WTC11 (cell line): ENCODE measurements around the gene C14orf93. TPM values are rescaled to one million over a fixed set of nuclear protein-coding genes. Genes with fewer than 3 reads are reported as not detected.

ENCODE experiments used
- ATAC-seq: fragments of 200-7000 bp; cut with Tn5 transposase; 2 replicates; pipeline ENCODE4 v1.10.0; 2021; ENCODE audit warnings: mild to moderate bottlenecking, moderate library complexity
- CTCF ChIA-PET: fragments of 300-600 bp; sonication (Branson Sonifier 250); formaldehyde crosslinking; loops from one replicate; lab custom pipeline; 2021; ENCODE audit warnings: antibody characterized with exemption; lab: Charles Lee
- POLR2A ChIA-PET: fragments of 350-600 bp; sonication (Branson Sonifier 250); formaldehyde crosslinking; loops from one replicate; lab custom pipeline; 2021; ENCODE audit warnings: antibody characterized with exemption; lab: Charles Lee
- DNase-seq: peaks from one replicate; pipeline ENCODE4 v3.0.0; 2021; ENCODE audit warnings: low spot score
- H3K27ac Mint-ChIP-seq: 2 replicates; pipeline ENCODE4 v1.8.0; 2021; ENCODE audit warnings: mixed read lengths
- H3K27me3 Mint-ChIP-seq: 2 replicates; pipeline ENCODE4 v1.8.0; 2021; ENCODE audit warnings: low read depth, mild to moderate bottlenecking, moderate library complexity, mixed read lengths
- H3K36me3 Mint-ChIP-seq: 2 replicates; pipeline ENCODE4 v1.8.0; 2021; ENCODE audit warnings: mixed read lengths
- H3K4me1 Mint-ChIP-seq: 2 replicates; pipeline ENCODE4 v1.8.0; 2022; ENCODE audit warnings: mixed read lengths
- H3K4me3 Mint-ChIP-seq: 2 replicates; pipeline ENCODE4 v1.8.0; 2021; ENCODE audit warnings: mild to moderate bottlenecking, moderate library complexity, mixed read lengths
- H3K9me3 Mint-ChIP-seq: 2 replicates; pipeline ENCODE4 v1.8.0; 2021; ENCODE audit warnings: mixed read lengths
- ATF1 ChIP-seq: sonication (generic); formaldehyde crosslinking; IDR thresholded peaks from 2 replicates; pipeline ENCODE4 v1.8.1; 2023; ENCODE audit warnings: mild to moderate bottlenecking, moderate library complexity, missing genetic modification reagents
- ATF2 ChIP-seq: sonication (generic); formaldehyde crosslinking; IDR thresholded peaks from 2 replicates; pipeline ENCODE4 v1.8.1; 2022; ENCODE audit warnings: low read depth, missing genetic modification reagents, borderline replicate concordance
- CDX4 ChIP-seq: fragments of 250-450 bp; sonication (Bioruptor Pico); IDR thresholded peaks from 2 replicates; pipeline ENCODE4 v1.9.0; 2021; ENCODE audit warnings: moderate library complexity, mild to moderate bottlenecking, inconsistent platforms, borderline replicate concordance
- CREB1 ChIP-seq: sonication (generic); formaldehyde crosslinking; IDR thresholded peaks from 2 replicates; pipeline ENCODE4 v1.8.0; 2023; ENCODE audit warnings: mild to moderate bottlenecking, missing genetic modification reagents
- E2F5 ChIP-seq: sonication (generic); formaldehyde crosslinking; IDR thresholded peaks from 2 replicates; pipeline ENCODE4 v1.8.1; 2022; ENCODE audit warnings: mild to moderate bottlenecking, moderate library complexity, missing genetic modification reagents
- FOXJ3 ChIP-seq: sonication (generic); formaldehyde crosslinking; IDR thresholded peaks from 2 replicates; pipeline ENCODE4 v1.9.0; 2021; ENCODE audit warnings: missing genetic modification reagents, mild to moderate bottlenecking, borderline replicate concordance
- GRHL2 ChIP-seq: fragments of 250-450 bp; sonication (Bioruptor Pico); IDR thresholded peaks from 2 replicates; pipeline ENCODE4 v1.8.0; 2022; ENCODE audit warnings: mild to moderate bottlenecking, moderate library complexity; ENCODE audit not compliant: insufficient replicate concordance, severe bottlenecking
- JUN ChIP-seq: sonication (generic); formaldehyde crosslinking; IDR thresholded peaks from 2 replicates; pipeline ENCODE4 v1.8.0; 2023; ENCODE audit warnings: mild to moderate bottlenecking, missing genetic modification reagents
- MLX ChIP-seq: sonication (generic); formaldehyde crosslinking; IDR thresholded peaks from 2 replicates; pipeline ENCODE4 v1.8.1; 2023; ENCODE audit warnings: mild to moderate bottlenecking, missing genetic modification reagents, moderate library complexity
- PRDM15 ChIP-seq: sonication (generic); formaldehyde crosslinking; IDR thresholded peaks from 2 replicates; pipeline ENCODE4 v1.8.0; 2022; ENCODE audit warnings: missing genetic modification reagents
- PREB ChIP-seq: sonication (generic); formaldehyde crosslinking; IDR thresholded peaks from 2 replicates; pipeline ENCODE4 v1.8.1; 2022; ENCODE audit warnings: mild to moderate bottlenecking, missing genetic modification reagents, moderate library complexity, borderline replicate concordance
- STAT6 ChIP-seq: sonication (generic); formaldehyde crosslinking; conservative IDR thresholded peaks from 2 replicates; pipeline ENCODE4 v1.8.1; 2023; ENCODE audit warnings: mild to moderate bottlenecking, low read depth, missing genetic modification reagents, moderate library complexity
- ZBTB21 ChIP-seq: sonication (generic); formaldehyde crosslinking; IDR thresholded peaks from 2 replicates; pipeline ENCODE4 v1.8.1; 2023; ENCODE audit warnings: mild to moderate bottlenecking, missing genetic modification reagents, borderline replicate concordance
- ZBTB43 ChIP-seq: sonication (generic); formaldehyde crosslinking; IDR thresholded peaks from 2 replicates; pipeline ENCODE4 v1.8.1; 2023; ENCODE audit warnings: mild to moderate bottlenecking, missing genetic modification reagents
- ZNF317 ChIP-seq: sonication (generic); formaldehyde crosslinking; IDR thresholded peaks from 2 replicates; pipeline ENCODE4 v1.8.1; 2023; ENCODE audit warnings: low read depth, mild to moderate bottlenecking, moderate library complexity, missing genetic modification reagents, borderline replicate concordance
- ZNF416 ChIP-seq: fragments of 250-450 bp; sonication (Bioruptor Pico); IDR thresholded peaks from 2 replicates; pipeline ENCODE4 v1.9.0; 2021; ENCODE audit warnings: mild to moderate bottlenecking, inconsistent platforms
- ZNF423 ChIP-seq: fragments of 250-450 bp; sonication (Bioruptor Pico); IDR thresholded peaks from 2 replicates; pipeline ENCODE4 v2.1.2; 2022; ENCODE audit warnings: mild to moderate bottlenecking, moderate library complexity
- total RNA-seq: library from RNA; stranded (reverse); gene quantifications from 3 replicates; pipeline ENCODE4 v1.2.3, GENCODE V29; 2021

C14orf93 gene
- total RNA-seq, 1 experiment from 2014 or later, result 8.1 TPM

- DNase-seq, result peak; percentile 96
- peaks cover 12% of the 10 kb centered on the region for H3K4me1 Mint-ChIP-seq
- peak overlapping the region; percentile 91 for H3K27ac Mint-ChIP-seq
- H3K36me3 Mint-ChIP-seq, result peaks cover 29% of the 10 kb centered on the region
- peak; percentile 66 for ATAC-seq
- peak overlapping the region; percentile 83 for H3K4me3 Mint-ChIP-seq
- CTCF ChIA-PET, result interaction anchor here (0.5 to 8.8 kb wide), 46 partner anchors 10 to 1614 kb away, joined by 3 to 224 read pairs (median 5); partner anchors contain the start of genes ACIN1, AJUBA, C14orf119 and HAUS4
- POLR2A ChIA-PET, result interaction anchor here (0.6 to 2.6 kb wide), 15 partner anchors 10 to 129 kb away, joined by 3 to 13 read pairs (median 6); partner anchors contain the start of genes ACIN1, AJUBA, C14orf119 and PRMT5
- no peaks in the 10 kb centered on the region for H3K9me3 Mint-ChIP-seq
- H3K27me3 Mint-ChIP-seq, result peaks cover 5% of the 10 kb centered on the region; the same call in 1 of the 2 replicates
- TF ChIP-seq JUN (CRISPR knock-in tag) (no peak), ATF2 (CRISPR knock-in tag) (no peak), MLX (no peak), PREB (CRISPR knock-in tag) (peak; percentile 67; the same call in 1 of the 2 replicates), GRHL2 (no peak), ZNF317 (CRISPR knock-in tag) (no peak), STAT6 (CRISPR knock-in tag) (no peak), E2F5 (no peak), ATF1 (CRISPR knock-in tag) (no peak), CREB1 (no peak), ZBTB43 (no peak), PRDM15 (CRISPR knock-in tag) (peak; percentile 28; the same call in 1 of the 2 replicates), CDX4 (CRISPR knock-in tag) (no peak), ZNF416 (CRISPR knock-in tag) (peak; percentile 16; the same call in 1 of the 2 replicates), ZNF423 (CRISPR knock-in tag) (no peak), ZBTB21 (CRISPR knock-in tag) (no peak), FOXJ3 (no peak)
Observed at GRCh38 chr14:23057757-23058653, 48.1 kb upstream of the C14orf93 start.
